NCI-H460 (cell line): ENCODE data around the gene NR2C2AP. TPM values are rescaled to one million over a fixed set of nuclear protein-coding genes. Genes with fewer than 3 reads are reported as not detected.

Source experiments
- DNase-seq: peaks from one replicate; pipeline ENCODE4 v3.0.0-alpha.2; 2016; ENCODE audit warnings: low read depth; ENCODE audit errors: extremely low read depth
- total RNA-seq: library from RNA; depleted of rRNA; stranded (reverse); fragments of >200 nt; shearing (Covaris generic); gene quantifications from 2 replicates; pipeline ENCODE4 v1.2.3, GENCODE V29; 2014

NR2C2AP gene
- total RNA-seq, 1 experiment from 2014 or later = 25.3 TPM

- no peak for DNase-seq
Observed at GRCh38 chr19:19215792-19216191, 12.6 kb upstream of the NR2C2AP start.

- DNase-seq = peak; percentile 30
Observed at GRCh38 chr19:19214892-19215291, 11.7 kb upstream of the NR2C2AP start.

- no peak for DNase-seq
Observed at GRCh38 chr19:19214159-19214490, 10.9 kb upstream of the NR2C2AP start.

GRCh38 chr19:19213426-19214158 is 10.4 kb upstream of the NR2C2AP start:
- DNase-seq = no peak

- no peak for DNase-seq
Observed at GRCh38 chr19:19212916-19213315, 9.7 kb upstream of the NR2C2AP start.

GRCh38 chr19:19211499-19212420 is 8.5 kb upstream of the NR2C2AP start, which contains the start of gene NCAN:
Gene NCAN (plus strand): TSS chr19:19211958. CDS start chr19:19216954, 4,996 bp downstream.
- no peak for DNase-seq

- DNase-seq = no peak
Observed at GRCh38 chr19:19209372-19209771, 6.2 kb upstream of the NR2C2AP start.

GRCh38 chr19:19207637-19208572 is 4.7 kb upstream of the NR2C2AP start:
- no peak for DNase-seq

- DNase-seq = no peak
Observed at GRCh38 chr19:19206938-19207337, 3.7 kb upstream of the NR2C2AP start.

- DNase-seq = no peak
Observed at GRCh38 chr19:19205416-19206410, 2.5 kb upstream of the NR2C2AP start.

- DNase-seq = no peak
Observed at GRCh38 chr19:19204181-19204580, 967 bp upstream of the NR2C2AP start.

GRCh38 chr19:19202707-19203011 is 555 bp downstream of the NR2C2AP start:
- no peak for DNase-seq

GRCh38 chr19:19201697-19202630 is 1.2 kb downstream of the NR2C2AP start:
- DNase-seq = no peak

GRCh38 chr19:19193926-19194325 is 9.3 kb downstream of the NR2C2AP start:
- DNase-seq = no peak

- no peak for DNase-seq
Observed at GRCh38 chr19:19192910-19193423, 10.2 kb downstream of the NR2C2AP start.

- DNase-seq = peak; percentile 97
Observed at GRCh38 chr19:19192078-19192882, 10.9 kb downstream of the NR2C2AP start, which contains the start of the genes BORCS8 and RFXANK. Gene BORCS8 (minus strand): TSS chr19:19192152. CDS start chr19:19192117, 35 bp downstream. Gene RFXANK (plus strand): TSS chr19:19192258. CDS start chr19:19193947, 1,689 bp downstream.

GRCh38 chr19:19191768-19192077 is 11.5 kb downstream of the NR2C2AP start:
- no peak for DNase-seq
